Endothelial cell of umbilical vein (primary cell): Measurements from ENCODE around the gene GATAD1. TPM values are rescaled to one million over a fixed set of nuclear protein-coding genes. Genes with fewer than 3 reads are reported as not detected.
"Not testable (repeated sequence)": the region's sequence is repeated elsewhere in the genome, so short reads cannot be mapped to it uniquely, and the experiment has no call there.

Experiments
- BruUV-seq: library from RNA; stranded (reverse); fragments of 400-500 nt; replicated peaks from 2 replicates; lab custom pipeline; 2021; lab: Mats Ljungman, UMichigan
- CTCF ChIA-PET: fragments of 300-600, 350-600 bp; sonication (Branson Sonifier 250); formaldehyde crosslinking; loops from one replicate; lab custom pipeline; 2021; ENCODE audit warnings: antibody characterized with exemption, inconsistent platforms; lab: Charles Lee
- POLR2A ChIA-PET: fragments of 300-600, 350-600 bp; sonication (Branson Sonifier 250); formaldehyde crosslinking; loops from one replicate; lab custom pipeline; 2021; ENCODE audit warnings: antibody characterized with exemption, inconsistent platforms; lab: Charles Lee
- DNase-seq: peaks from one replicate; pipeline ENCODE4 v3.0.0-alpha.2; 2011; ENCODE audit warnings: low read depth, low spot score
- FAIRE-seq: peaks from 2 replicates; lab custom pipeline; 2011; peaks lifted over from hg19 to GRCh38; lab: Jason Lieb, UNC
- H2AFZ ChIP-seq: 2 replicates; pipeline ENCODE4 v1.6.0; 2012; ENCODE audit warnings: low read depth, low read length, control low read depth, inconsistent platforms
- H3K27ac ChIP-seq: 2 replicates; pipeline ENCODE4 v1.5.1; 2011; ENCODE audit warnings: low read depth, mild to moderate bottlenecking, control low read depth, low read length, moderate library complexity; ENCODE audit not compliant: insufficient read depth
- H3K27me3 ChIP-seq, 2 experiments: 2 replicates each; pipeline versions ENCODE4 v1.6.0 to v1.6.1; 2011; ENCODE audit warnings: low read length in 2 of 2, mixed read lengths in 1 of 2; ENCODE audit not compliant: control insufficient read depth in 2 of 2, insufficient read depth in 2 of 2
- H3K36me3 ChIP-seq, 2 experiments: 2 replicates in 1 of 2; 3 replicates in 1 of 2; pipeline ENCODE4 v1.5.1; 2011; ENCODE audit warnings: low read length in 2 of 2, mild to moderate bottlenecking in 1 of 2, moderate library complexity in 1 of 2; ENCODE audit not compliant: control insufficient read depth in 2 of 2, insufficient read depth in 2 of 2; ENCODE audit errors: extremely low read depth in 1 of 2
- H3K4me1 ChIP-seq: 3 replicates; pipeline ENCODE4 v1.5.1; 2011; ENCODE audit warnings: mild to moderate bottlenecking, low read length; ENCODE audit not compliant: control insufficient read depth, insufficient read depth; ENCODE audit errors: extremely low read depth
- H3K4me2 ChIP-seq: 2 replicates; pipeline ENCODE4 v1.6.1; 2011; ENCODE audit warnings: low read length, control low read depth, mixed read lengths; ENCODE audit not compliant: insufficient read depth
- H3K4me3 ChIP-seq, 3 experiments: fragments of 200-600 bp in 1 of 3; sonication (generic), shearing (Covaris generic) in 1 of 3; replicated peaks in 1 of 3; 2 replicates each; pipeline ENCODE4 v1.5.1; 2011 to 2016; ENCODE audit warnings: control low read depth in 3 of 3, low read length in 3 of 3, mild to moderate bottlenecking in 2 of 3, inconsistent platforms in 1 of 3, low read depth in 1 of 3, moderate library complexity in 1 of 3; ENCODE audit not compliant: insufficient read depth in 1 of 3
- H3K79me2 ChIP-seq: 2 replicates; pipeline ENCODE4 v1.6.0; 2012; ENCODE audit warnings: low read length, inconsistent platforms; ENCODE audit not compliant: control insufficient read depth, insufficient read depth
- H3K9ac ChIP-seq: replicated peaks from 2 replicates; pipeline ENCODE3; 2011; ENCODE audit warnings: low read length, control low read depth; ENCODE audit not compliant: insufficient read depth; ENCODE audit errors: extremely low read depth
- H3K9me1 ChIP-seq: replicated peaks from 3 replicates; pipeline ENCODE4 v1.6.0; 2011; ENCODE audit warnings: mild to moderate bottlenecking, low read length; ENCODE audit not compliant: control insufficient read depth, insufficient read depth; ENCODE audit errors: extremely low read depth
- H3K9me3 ChIP-seq: replicated peaks from 2 replicates; pipeline ENCODE4 v1.5.1; 2012; ENCODE audit warnings: low read length, inconsistent platforms; ENCODE audit not compliant: control insufficient read depth, insufficient read depth
- H4K20me1 ChIP-seq: replicated peaks from 2 replicates; pipeline ENCODE3; 2011; ENCODE audit warnings: mild to moderate bottlenecking, low read length; ENCODE audit not compliant: control insufficient read depth, insufficient read depth; ENCODE audit errors: extremely low read depth
- EZH2 ChIP-seq: IDR thresholded peaks from 2 replicates; pipeline ENCODE4 v1.6.1; 2012; ENCODE audit warnings: borderline replicate concordance, low read depth, mild to moderate bottlenecking, moderate library complexity, low read length, inconsistent platforms; ENCODE audit not compliant: severe bottlenecking
- FOS ChIP-seq: IDR thresholded peaks from 2 replicates; pipeline ENCODE4 v1.6.1; 2011; ENCODE audit warnings: mild to moderate bottlenecking, low read length, moderate library complexity, borderline replicate concordance; ENCODE audit not compliant: insufficient read depth
- GATA2 ChIP-seq: IDR thresholded peaks from 2 replicates; pipeline ENCODE4 v1.7.0; 2011; ENCODE audit warnings: low read depth, mild to moderate bottlenecking, moderate library complexity, mixed read lengths, low read length; ENCODE audit not compliant: insufficient read length, insufficient read depth
- JUN ChIP-seq: IDR thresholded peaks from 2 replicates; pipeline ENCODE4 v1.6.1; 2011; ENCODE audit warnings: borderline replicate concordance, low read depth; ENCODE audit not compliant: insufficient read length, insufficient read depth
- MYC ChIP-seq: IDR thresholded peaks from one replicate; pipeline ENCODE4 v1.6.1; 2011; ENCODE audit warnings: mild to moderate bottlenecking, low read depth, low read length
- POLR2A ChIP-seq: IDR thresholded peaks from 2 replicates; pipeline ENCODE4 v1.6.1; 2012; ENCODE audit warnings: low read depth, mild to moderate bottlenecking, control low read depth, low read length
- POLR2AphosphoS5 ChIP-seq: IDR thresholded peaks from 2 replicates; pipeline ENCODE4 v1.6.1; 2012; ENCODE audit warnings: low read depth, mild to moderate bottlenecking, control low read depth, low read length, moderate library complexity; ENCODE audit not compliant: insufficient read depth
- dilution Hi-C: fragments of 300-500 bp; cut with MboI; formaldehyde crosslinking; loops from one replicate; pipeline ENCODE4 v1.15.0; 2019; ENCODE audit warnings: low sequenced_read_pairs; ENCODE audit not compliant: extremely low pct_ligation_motif_present
- intact Hi-C: fragments of 100-400 bp; cut with micrococcal nuclease; formaldehyde crosslinking; loops from one replicate; pipeline ENCODE4 v1.10.0; 2022
- polyA plus RNA-seq, 4 experiments: library from polyadenylated mRNA; depleted of rRNA in 3 of 4; stranded (reverse) in 3 of 4; unstranded in 1 of 4; fragments of >200 nt; gene quantifications; 2 replicates each; pipeline versions ENCODE4 v1.2.1 to v1.2.3, GENCODE V29; 2011 to 2012; ENCODE audit warnings: missing spikeins in 1 of 4
- total RNA-seq: library from RNA; stranded (reverse); gene quantifications from 2 replicates; pipeline ENCODE4 v1.2.3, GENCODE V29; 2021
- TF ChIP-seq, protein P1 (sequence below), 2 donors: IDR thresholded peaks; 1 replicate in 1 of 2; 2 replicates in 1 of 2; pipeline ENCODE4 v1.5.1; 2011; ENCODE audit warnings: low read length in 2 of 2, mild to moderate bottlenecking in 2 of 2, moderate library complexity in 2 of 2, control low read depth in 1 of 2, inconsistent platforms in 1 of 2, low read depth in 1 of 2; ENCODE audit not compliant: insufficient read depth in 1 of 2; ENCODE audit errors: extremely low read depth in 1 of 2
- TF ChIP-seq, protein P2 (sequence below): IDR thresholded peaks from 2 replicates; pipeline ENCODE4 v1.6.1; 2011; ENCODE audit not compliant: insufficient read depth, insufficient read length

Gene GATAD1
- total and polyA plus RNA-seq, 2 donors (not counting 3 experiments of a cell fraction or from before 2014, with no cell fraction given), result 13.7 to 28.9 TPM

DNA sequence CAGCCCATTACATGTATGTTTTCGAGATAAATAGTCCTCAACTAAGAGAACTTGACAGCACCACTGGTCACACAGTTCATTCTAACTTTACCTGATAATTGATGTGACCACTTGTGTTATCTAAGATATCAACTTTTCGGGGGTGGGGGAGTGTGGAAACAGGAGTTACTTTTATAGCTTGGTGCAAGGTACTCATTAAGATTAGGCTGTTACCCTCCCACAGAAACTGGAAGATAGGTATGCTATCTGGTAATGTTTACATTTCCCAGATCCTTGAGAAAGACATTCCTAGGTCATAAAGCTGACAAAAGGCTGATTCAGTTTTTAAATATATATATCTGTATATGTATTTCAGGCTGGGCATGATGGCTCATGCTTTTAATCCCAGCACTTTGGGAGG is 19.4 kb downstream of the GATAD1 start:
- POLR2A ChIA-PET, result no interaction called here
- Histone ChIP-seq H3K4me2 (no peak overlapping the region), H3K27me3 (no peaks in the 10 kb centered on the region), H3K27ac (no peak overlapping the region), H3K9me1 (no peaks in the 10 kb centered on the region), H3K4me1 (no peaks in the 10 kb centered on the region), H3K36me3 (no peaks in the 10 kb centered on the region), H3K9me3 (no peaks in the 10 kb centered on the region), H3K79me2 (no peaks in the 10 kb centered on the region), H2AFZ (no peak overlapping the region), H3K4me3 (no peak overlapping the region), H4K20me1 (no peaks in the 10 kb centered on the region), H3K9ac (no peak overlapping the region)
- dilution Hi-C loops, result no loop called here
- DNase-seq, result no peak
- no peak for FAIRE-seq
- intact Hi-C loops, result no loop called here
- no TSS peak for BruUV-seq
- TF ChIP-seq POLR2A (no peak), EZH2 (no peak), FOS (no peak), GATA2 (no peak), POLR2AphosphoS5 (no peak), JUN (no peak), MYC (no peak)
- TF ChIP-seq, protein P1, sequence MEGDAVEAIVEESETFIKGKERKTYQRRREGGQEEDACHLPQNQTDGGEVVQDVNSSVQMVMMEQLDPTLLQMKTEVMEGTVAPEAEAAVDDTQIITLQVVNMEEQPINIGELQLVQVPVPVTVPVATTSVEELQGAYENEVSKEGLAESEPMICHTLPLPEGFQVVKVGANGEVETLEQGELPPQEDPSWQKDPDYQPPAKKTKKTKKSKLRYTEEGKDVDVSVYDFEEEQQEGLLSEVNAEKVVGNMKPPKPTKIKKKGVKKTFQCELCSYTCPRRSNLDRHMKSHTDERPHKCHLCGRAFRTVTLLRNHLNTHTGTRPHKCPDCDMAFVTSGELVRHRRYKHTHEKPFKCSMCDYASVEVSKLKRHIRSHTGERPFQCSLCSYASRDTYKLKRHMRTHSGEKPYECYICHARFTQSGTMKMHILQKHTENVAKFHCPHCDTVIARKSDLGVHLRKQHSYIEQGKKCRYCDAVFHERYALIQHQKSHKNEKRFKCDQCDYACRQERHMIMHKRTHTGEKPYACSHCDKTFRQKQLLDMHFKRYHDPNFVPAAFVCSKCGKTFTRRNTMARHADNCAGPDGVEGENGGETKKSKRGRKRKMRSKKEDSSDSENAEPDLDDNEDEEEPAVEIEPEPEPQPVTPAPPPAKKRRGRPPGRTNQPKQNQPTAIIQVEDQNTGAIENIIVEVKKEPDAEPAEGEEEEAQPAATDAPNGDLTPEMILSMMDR (IDR thresholded peaks at IDR 0.05; ENCODE audit: extremely low read depth in 1 of 2, insufficient read depth in 1 of 2, low read depth in 1 of 2, low read length in 2 of 2), result no peak
- TF ChIP-seq, protein P2, sequence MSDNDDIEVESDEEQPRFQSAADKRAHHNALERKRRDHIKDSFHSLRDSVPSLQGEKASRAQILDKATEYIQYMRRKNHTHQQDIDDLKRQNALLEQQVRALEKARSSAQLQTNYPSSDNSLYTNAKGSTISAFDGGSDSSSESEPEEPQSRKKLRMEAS, result no peak
- CTCF ChIA-PET, result interaction anchor here (0.7 kb wide), 1 partner anchor 323 kb away, joined by 3 read pairs; no protein-coding TSS in a partner anchor

GRCh38 chr7:92468589-92468988 is 21.3 kb downstream of the GATAD1 start:
- H3K4me1 ChIP-seq, H3K9me3 ChIP-seq, H2AFZ ChIP-seq, H3K79me2 ChIP-seq, H3K9me1 ChIP-seq, intact Hi-C loops, H3K4me3 ChIP-seq, dilution Hi-C loops, H3K27me3 ChIP-seq, CTCF ChIA-PET, DNase-seq, H4K20me1 ChIP-seq, FAIRE-seq, H3K36me3 ChIP-seq, H3K4me2 ChIP-seq, POLR2A ChIA-PET, BruUV-seq, H3K9ac ChIP-seq, H3K27ac ChIP-seq: not testable (repeated sequence)

DNA sequence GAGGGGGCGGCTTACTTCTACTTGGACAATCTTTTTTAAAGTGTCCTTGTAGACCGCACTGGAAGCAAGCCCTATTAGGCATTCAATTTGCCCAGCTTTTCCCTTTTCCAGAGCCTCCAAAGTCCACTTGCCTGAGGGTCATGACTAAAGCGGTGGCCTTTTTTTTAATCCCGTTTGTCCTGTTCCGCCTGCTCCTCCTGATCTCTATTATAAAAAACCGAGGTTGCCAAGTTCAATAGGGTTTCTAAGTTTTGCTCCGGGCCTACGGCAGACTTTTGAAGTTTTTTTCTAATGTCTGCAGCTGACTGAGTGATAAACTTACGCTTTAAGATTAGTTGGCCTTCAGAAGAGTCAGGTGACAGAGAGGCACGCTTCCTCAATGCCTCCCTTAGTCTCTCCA is 26.7 kb downstream of the GATAD1 start:
- H4K20me1 ChIP-seq, H3K9me3 ChIP-seq, dilution Hi-C loops, H3K27ac ChIP-seq, H3K4me3 ChIP-seq, H3K4me2 ChIP-seq, H3K79me2 ChIP-seq, intact Hi-C loops, BruUV-seq, FAIRE-seq, CTCF ChIA-PET, H3K27me3 ChIP-seq, DNase-seq, H3K9me1 ChIP-seq, H2AFZ ChIP-seq, POLR2A ChIA-PET, H3K36me3 ChIP-seq, H3K9ac ChIP-seq, H3K4me1 ChIP-seq: not testable (repeated sequence)
